Measurements from ENCODE around the gene ROBO2. TPM values are rescaled to one million over a fixed set of nuclear protein-coding genes. Genes with fewer than 3 reads are reported as not detected.

Gene ROBO2
- total RNA-seq, 1 experiment from 2014 or later, result 0.16 TPM

- Mint-ChIP-seq H3K36me3 (ENCODE audit: insufficient read depth, unreplicated experiment) (no peaks in the 10 kb centered on the region), H3K27ac (ENCODE audit: unreplicated experiment) (no peak overlapping the region), H3K9me3 (ENCODE audit: unreplicated experiment) (no peaks in the 10 kb centered on the region), H3K4me3 (ENCODE audit: unreplicated experiment) (no peak overlapping the region), H3K27me3 (ENCODE audit: insufficient read depth, unreplicated experiment) (no peaks in the 10 kb centered on the region), H3K4me1 (ENCODE audit: low read depth, unreplicated experiment) (no peaks in the 10 kb centered on the region)
- intact Hi-C loops (cut with micrococcal nuclease; ENCODE audit: unreplicated experiment), result no loop called here
- H3K4me1 ChIP-seq, result no peaks in the 10 kb centered on the region
- H3K9me3 ChIP-seq, result no peaks in the 10 kb centered on the region
- no peaks in the 10 kb centered on the region for H3K36me3 ChIP-seq (ENCODE audit: control insufficient read depth, insufficient read depth, low read length)
- ChIA-PET POLR2A (no interaction called here), CTCF (no interaction called here)
- no peaks in the 10 kb centered on the region for H3K27me3 ChIP-seq (replicated peaks; ENCODE audit: control insufficient read depth, insufficient read depth, low read length)
- no TSS peak for BruUV-seq (replicated peaks)
- no peak for DNase-seq
- TF ChIP-seq CTCF (IDR thresholded peaks at IDR 0.05; ENCODE audit: insufficient read depth in 1 of 2, low read depth in 1 of 2, low read length in 1 of 2, severe bottlenecking in 1 of 2, unreplicated experiment in 1 of 2), result no peak
- no peak overlapping the region for H3K4me3 ChIP-seq (ENCODE audit: low read depth, low read length)
These were observed 56.2 kb downstream of the ROBO2 start for GRCh38 chr3:77096145-77096544.

DNA sequence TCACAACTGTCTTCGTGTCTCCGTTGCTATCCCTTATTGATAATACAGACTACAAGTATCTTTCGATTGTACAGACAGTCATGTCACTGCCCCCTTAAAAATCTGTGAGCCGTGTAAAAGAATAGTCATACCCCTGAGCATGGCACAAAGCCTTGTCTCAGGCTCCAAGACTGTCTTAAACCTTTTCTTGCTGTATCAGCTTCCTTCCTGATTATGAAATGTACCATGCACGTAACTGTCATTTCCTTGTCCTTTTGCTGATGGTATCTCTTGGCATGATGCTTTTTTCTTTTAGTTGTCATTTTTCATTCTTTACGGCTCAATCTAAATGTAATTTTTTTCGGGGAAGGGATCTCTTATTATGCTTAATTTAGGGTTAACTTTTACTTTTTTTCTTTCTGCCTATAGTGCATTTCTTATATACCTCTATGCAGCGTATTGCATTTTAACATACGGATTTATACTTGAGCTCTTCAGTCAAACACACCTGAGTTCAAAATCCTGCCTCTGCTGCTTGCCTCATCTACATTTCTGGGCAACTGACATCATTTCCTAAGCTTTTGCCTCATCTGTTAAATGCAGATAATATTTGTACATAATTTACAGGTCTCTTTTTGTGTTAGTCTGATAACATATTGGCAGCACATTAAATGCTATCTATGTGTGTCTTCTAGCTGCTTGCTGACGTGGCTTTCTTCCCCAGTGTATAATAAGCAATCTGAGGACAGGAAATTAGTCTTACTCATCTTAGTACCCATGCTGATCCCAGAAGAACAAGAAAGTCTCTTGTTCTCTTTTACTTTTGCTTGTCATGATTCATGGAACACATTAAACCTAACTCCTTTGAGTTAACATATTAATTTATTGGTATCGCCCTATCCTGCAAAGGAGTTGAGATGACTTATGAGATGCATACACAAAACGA, 57.3 kb downstream of the ROBO2 start:
- no peaks in the 10 kb centered on the region for H3K27me3 Mint-ChIP-seq (ENCODE audit: insufficient read depth, unreplicated experiment)
- Histone ChIP-seq H3K9me3 (no peaks in the 10 kb centered on the region), H3K4me1 (no peaks in the 10 kb centered on the region), H3K27me3 (replicated peaks; ENCODE audit: control insufficient read depth, insufficient read depth, low read length) (no peaks in the 10 kb centered on the region), H3K4me3 (ENCODE audit: low read depth, low read length) (no peak overlapping the region), H3K36me3 (ENCODE audit: control insufficient read depth, insufficient read depth, low read length) (no peaks in the 10 kb centered on the region)
- BruUV-seq (replicated peaks), result no TSS peak
- no peak overlapping the region for H3K27ac Mint-ChIP-seq (ENCODE audit: unreplicated experiment)
- POLR2A ChIA-PET, result no interaction called here
- no peak for DNase-seq
- no peaks in the 10 kb centered on the region for H3K4me1 Mint-ChIP-seq (ENCODE audit: low read depth, unreplicated experiment)
- TF ChIP-seq CTCF (IDR thresholded peaks at IDR 0.05; ENCODE audit: insufficient read depth in 1 of 2, low read depth in 1 of 2, low read length in 1 of 2, severe bottlenecking in 1 of 2, unreplicated experiment in 1 of 2), result no peak
- CTCF ChIA-PET, result no interaction called here
- H3K9me3 Mint-ChIP-seq (ENCODE audit: unreplicated experiment), result no peaks in the 10 kb centered on the region
- H3K4me3 Mint-ChIP-seq (ENCODE audit: unreplicated experiment), result no peak overlapping the region
- intact Hi-C loops (cut with micrococcal nuclease; ENCODE audit: unreplicated experiment), result no loop called here
- H3K36me3 Mint-ChIP-seq (ENCODE audit: insufficient read depth, unreplicated experiment), result no peaks in the 10 kb centered on the region

DNA sequence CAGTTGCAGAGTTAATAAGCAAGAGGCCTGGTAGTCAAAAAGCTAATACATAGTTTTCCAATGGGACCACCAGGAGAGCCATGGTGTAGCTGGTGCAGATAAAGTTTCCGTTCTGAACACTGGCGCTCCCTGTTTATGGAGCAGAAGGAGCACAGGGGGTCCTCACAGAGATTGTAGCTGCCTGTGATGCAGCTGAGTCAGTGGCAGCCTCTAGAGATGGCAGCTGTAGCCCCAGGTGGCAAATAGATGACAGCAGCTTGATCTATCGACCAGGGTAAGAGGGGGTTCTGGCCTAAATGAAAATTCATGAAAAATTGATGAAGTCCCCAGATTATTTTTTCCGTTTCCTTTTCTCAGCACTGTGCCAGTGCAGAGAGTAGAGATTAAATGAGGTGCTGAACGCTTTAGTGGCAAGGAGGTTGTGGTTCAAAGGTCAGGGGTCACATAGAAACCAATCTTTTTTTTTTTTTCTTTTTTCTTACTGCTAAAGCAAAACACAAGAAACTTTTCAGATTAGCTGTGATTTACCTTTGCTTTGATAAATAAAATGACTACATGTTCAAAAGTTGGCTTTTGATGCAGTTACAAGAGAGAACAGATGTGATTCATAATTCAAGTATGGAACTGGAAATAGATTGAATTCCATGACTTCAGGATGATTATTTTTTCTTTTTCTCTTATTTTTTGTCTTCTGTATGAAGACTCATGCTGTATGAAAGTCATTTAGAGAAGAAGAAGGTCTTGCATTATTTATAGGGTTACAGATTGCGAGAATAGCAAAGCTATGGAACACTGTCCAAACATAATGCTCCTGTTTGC, 63.3 kb downstream of the ROBO2 start:
- Mint-ChIP-seq H3K36me3 (ENCODE audit: insufficient read depth, unreplicated experiment) (no peaks in the 10 kb centered on the region), H3K27ac (ENCODE audit: unreplicated experiment) (no peak overlapping the region), H3K9me3 (ENCODE audit: unreplicated experiment) (no peaks in the 10 kb centered on the region), H3K4me3 (ENCODE audit: unreplicated experiment) (no peak overlapping the region), H3K4me1 (ENCODE audit: low read depth, unreplicated experiment) (no peaks in the 10 kb centered on the region), H3K27me3 (ENCODE audit: insufficient read depth, unreplicated experiment) (no peaks in the 10 kb centered on the region)
- BruUV-seq (replicated peaks), result no TSS peak
- H3K36me3 ChIP-seq (ENCODE audit: control insufficient read depth, insufficient read depth, low read length), result no peaks in the 10 kb centered on the region
- ChIA-PET POLR2A (interaction anchor here (0.6 kb wide), 1 partner anchor 429 kb away, joined by 4 read pairs; no protein-coding TSS in a partner anchor), CTCF (no interaction called here)
- H3K27me3 ChIP-seq (replicated peaks; ENCODE audit: control insufficient read depth, insufficient read depth, low read length), result no peaks in the 10 kb centered on the region
- no peaks in the 10 kb centered on the region for H3K4me1 ChIP-seq
- no peak for TF ChIP-seq CTCF (IDR thresholded peaks at IDR 0.05; ENCODE audit: insufficient read depth in 1 of 2, low read depth in 1 of 2, low read length in 1 of 2, severe bottlenecking in 1 of 2, unreplicated experiment in 1 of 2)
- intact Hi-C loops (cut with micrococcal nuclease; ENCODE audit: unreplicated experiment), result no loop called here
- no peak for DNase-seq
- no peak overlapping the region for H3K4me3 ChIP-seq (ENCODE audit: low read depth, low read length)
- H3K9me3 ChIP-seq, result no peaks in the 10 kb centered on the region

Measured in Caco-2 (cell line).